Colonic mucosa (tissue), 4 donors: Measurements from ENCODE around the gene COL27A1. TPM values are rescaled to one million over a fixed set of nuclear protein-coding genes. Genes with fewer than 3 reads are reported as not detected.
"Not testable (repeated sequence)": the region's sequence is repeated elsewhere in the genome, so short reads cannot be mapped to it uniquely, and the experiment has no call there.

Source experiments
- DNase-seq: peaks from one replicate; pipeline ENCODE4 v3.0.0-alpha.2; 2020
- H3K27ac ChIP-seq: fragments of 200-600 bp; one replicate; pipeline ENCODE4 v1.8.0; 2021
- H3K27me3 ChIP-seq: fragments of 200-600 bp; one replicate; pipeline ENCODE4 v1.8.0; 2021
- H3K36me3 ChIP-seq: fragments of 200-600 bp; one replicate; pipeline ENCODE4 v1.8.0; 2021
- H3K4me1 ChIP-seq: fragments of 200-600 bp; one replicate; pipeline ENCODE4 v1.8.0; 2021; ENCODE audit warnings: mild to moderate bottlenecking
- H3K4me3 ChIP-seq: fragments of 200-600 bp; one replicate; pipeline ENCODE4 v1.8.0; 2021
- H3K9ac ChIP-seq, 2 donors: one replicate each; pipeline ENCODE4 v1.7.0; 2013; ENCODE audit warnings: control low read depth in 2 of 2, low read depth in 2 of 2, low read length in 2 of 2
- H3K9me3 ChIP-seq: fragments of 200-600 bp; one replicate; pipeline ENCODE4 v1.8.0; 2021
- CTCF ChIP-seq: fragments of 200-600 bp; IDR thresholded peaks from one replicate; pipeline ENCODE4 v1.8.0; 2022; ENCODE audit warnings: antibody characterized with exemption, mild to moderate bottlenecking
- intact Hi-C: fragments of 100-400 bp; cut with DNase I; formaldehyde crosslinking; loops from one replicate; pipeline ENCODE4 v1.14.1; 2022
- total RNA-seq, 2 donors: library from RNA; stranded (reverse); fragmentation: NEBNext Ultra II Directional in 1 of 2; extraction: Animal tissue kit (Norgen Biotek cat#: 25700) in 1 of 2; gene quantifications; one replicate each; pipeline ENCODE4 v1.2.1, GENCODE V29; 2021
- donor health status: healthy.
- donor health status: DM: no; HTN: no; CAD: no.
- donor health status: DM: no; HTN: no; CAD: no.

Gene COL27A1
- total RNA-seq, 2 donors from 2014 or later: 2.9 to 4.2 TPM

- Histone ChIP-seq H3K9ac (no peak overlapping the region), H3K4me3 (no peak overlapping the region), H3K9me3 (no peaks in the 10 kb centered on the region), H3K36me3 (no peaks in the 10 kb centered on the region), H3K27me3 (no peaks in the 10 kb centered on the region), H3K27ac (no peak overlapping the region), H3K4me1 (no peaks in the 10 kb centered on the region)
- no peak for TF ChIP-seq CTCF
- intact Hi-C loops: no loop called here
- no peak for DNase-seq
Measured at GRCh38 chr9:114187827-114188226, 32.5 kb downstream of the COL27A1 start.

- Histone ChIP-seq H3K9me3 (no peaks in the 10 kb centered on the region), H3K9ac (no peak overlapping the region), H3K36me3 (no peaks in the 10 kb centered on the region), H3K27me3 (no peaks in the 10 kb centered on the region), H3K4me1 (no peaks in the 10 kb centered on the region), H3K27ac (no peak overlapping the region), H3K4me3 (no peak overlapping the region)
- intact Hi-C loops: no loop called here
- DNase-seq: no peak
- TF ChIP-seq CTCF: no peak
Measured at GRCh38 chr9:114189823-114190562, 34.7 kb downstream of the COL27A1 start.

- DNase-seq: no peak
- Histone ChIP-seq H3K9me3 (no peaks in the 10 kb centered on the region), H3K36me3 (no peaks in the 10 kb centered on the region), H3K9ac (no peak overlapping the region), H3K27ac (no peak overlapping the region), H3K4me1 (no peaks in the 10 kb centered on the region), H3K27me3 (no peaks in the 10 kb centered on the region), H3K4me3 (no peak overlapping the region)
- intact Hi-C loops: no loop called here
- no peak for TF ChIP-seq CTCF
Measured at GRCh38 chr9:114190563-114190905, 35.2 kb downstream of the COL27A1 start.

GRCh38 chr9:114191402-114191801, 36.1 kb downstream of the COL27A1 start:
- DNase-seq, H3K9me3 ChIP-seq, H3K27me3 ChIP-seq, H3K4me1 ChIP-seq, H3K36me3 ChIP-seq, H3K4me3 ChIP-seq, H3K27ac ChIP-seq, intact Hi-C loops, H3K9ac ChIP-seq: not testable (repeated sequence)

- H3K36me3 ChIP-seq: no peaks in the 10 kb centered on the region
- H3K27ac ChIP-seq: no peak overlapping the region
- H3K4me1 ChIP-seq: no peaks in the 10 kb centered on the region
- no peaks in the 10 kb centered on the region for H3K27me3 ChIP-seq
- H3K9me3 ChIP-seq: no peaks in the 10 kb centered on the region
- TF ChIP-seq CTCF: no peak
- no peak overlapping the region for H3K9ac ChIP-seq
- no peak for DNase-seq
- intact Hi-C loops: no loop called here
- H3K4me3 ChIP-seq: no peak overlapping the region
Measured at GRCh38 chr9:114192539-114192938, 37.2 kb downstream of the COL27A1 start.

- no peak overlapping the region for H3K27ac ChIP-seq
- no peaks in the 10 kb centered on the region for H3K4me1 ChIP-seq
- H3K9ac ChIP-seq: no peak overlapping the region
- no peak overlapping the region for H3K4me3 ChIP-seq
- no peaks in the 10 kb centered on the region for H3K9me3 ChIP-seq
- intact Hi-C loops: no loop called here
- TF ChIP-seq CTCF: no peak
- H3K27me3 ChIP-seq: no peaks in the 10 kb centered on the region
- DNase-seq: no peak
- H3K36me3 ChIP-seq: no peaks in the 10 kb centered on the region
Measured at GRCh38 chr9:114193090-114193489, 37.8 kb downstream of the COL27A1 start.
